OCI-LY1 (cell line): ENCODE data around the gene CDH20.
A peak's percentile ranks its signal among the peaks of the same experiment; 100 is the strongest.

Experiments used
- H2AFZ ChIP-seq: fragments of 200-600 bp; sonication (generic), shearing (Covaris generic); 2 replicates; pipeline ENCODE4 v1.6.0; 2014; ENCODE audit warnings: antibody characterized with exemption, mild to moderate bottlenecking, low read length
- H3F3A ChIP-seq: fragments of 200-600 bp; sonication (generic), shearing (Covaris generic); 2 replicates; pipeline ENCODE4 v1.6.0; 2014; ENCODE audit warnings: mild to moderate bottlenecking, antibody characterized with exemption, low read length, moderate library complexity; ENCODE audit not compliant: insufficient read depth
- H3K27ac ChIP-seq: fragments of 200-600 bp; sonication (generic); 2 replicates; pipeline ENCODE4 v1.5.1; 2014; ENCODE audit warnings: low read length, mixed run types, mild to moderate bottlenecking, low read depth; ENCODE audit not compliant: poor library complexity, severe bottlenecking
- H3K27me3 ChIP-seq: fragments of 200-600 bp; sonication (generic); 2 replicates; pipeline ENCODE4 v1.6.0; 2014; ENCODE audit warnings: antibody characterized with exemption, mild to moderate bottlenecking, low read length, moderate library complexity; ENCODE audit not compliant: insufficient read depth
- H3K36me3 ChIP-seq: fragments of 200-600 bp; sonication (generic); 2 replicates; pipeline ENCODE4 v1.6.1; 2014; ENCODE audit warnings: mild to moderate bottlenecking, antibody characterized with exemption, low read length, moderate library complexity, mixed read lengths; ENCODE audit not compliant: insufficient read depth
- H3K4me1 ChIP-seq: fragments of 200-600 bp; sonication (generic); 2 replicates; pipeline ENCODE4 v1.5.1; 2014; ENCODE audit warnings: mild to moderate bottlenecking, low read length, moderate library complexity; ENCODE audit not compliant: insufficient read depth, severe bottlenecking
- H3K4me2 ChIP-seq: fragments of 200-600 bp; sonication (generic), shearing (Covaris generic); 2 replicates; pipeline ENCODE4 v1.6.1; 2014; ENCODE audit warnings: low read length
- H3K4me3 ChIP-seq: fragments of 200-600 bp; sonication (generic); 2 replicates; pipeline ENCODE4 v1.5.1; 2014; ENCODE audit warnings: low read length, low read depth, mild to moderate bottlenecking, mixed read lengths; ENCODE audit not compliant: poor library complexity, severe bottlenecking
- H3K79me2 ChIP-seq: fragments of 200-600 bp; shearing (Covaris generic); 2 replicates; pipeline ENCODE4 v1.6.1; 2016; ENCODE audit warnings: mixed run types, low read length, mixed read lengths; ENCODE audit not compliant: insufficient read depth
- H3K9ac ChIP-seq: fragments of 200-600 bp; sonication (generic), shearing (Covaris generic); 2 replicates; pipeline ENCODE4 v1.6.1; 2014; ENCODE audit warnings: mild to moderate bottlenecking, low read length, mixed read lengths
- H3K9me2 ChIP-seq: fragments of 200-600 bp; sonication (generic), shearing (Covaris generic); 2 replicates; pipeline ENCODE4 v1.6.1; 2014; ENCODE audit warnings: low read depth, mild to moderate bottlenecking, low read length, mixed read lengths
- H3K9me3 ChIP-seq: fragments of 200-600 bp; shearing (Covaris generic); 2 replicates; pipeline ENCODE4 v1.6.1; 2014; ENCODE audit warnings: low read length, mixed read lengths
- H4K20me1 ChIP-seq: fragments of 200-600 bp; sonication (generic), shearing (Covaris generic); 2 replicates; pipeline ENCODE4 v1.6.0; 2016; ENCODE audit warnings: mild to moderate bottlenecking, low read length; ENCODE audit not compliant: insufficient read depth
- EZH2 ChIP-seq: fragments of 200-600 bp; sonication (generic), shearing (Covaris generic); IDR thresholded peaks from 2 replicates; pipeline ENCODE4 v1.8.0; 2017; ENCODE audit warnings: borderline replicate concordance, mixed run types, mild to moderate bottlenecking, antibody characterized with exemption, low read length, moderate library complexity, mixed read lengths
- TF ChIP-seq, protein P1 (sequence below): fragments of 200-600 bp; sonication (generic), shearing (Covaris generic); IDR thresholded peaks from 2 replicates; pipeline ENCODE4 v1.5.1; 2017; ENCODE audit warnings: mild to moderate bottlenecking, antibody characterized with exemption, low read length, moderate library complexity, mixed read lengths

The CDH20 gene

GRCh38 chr18:61322265-61322873 lies 10.9 kb upstream of the CDH20 start:
- Histone ChIP-seq H2AFZ (no peak overlapping the region), H3K4me3 (no peak overlapping the region), H3K79me2 (no peaks in the 10 kb centered on the region), H3K4me1 (no peaks in the 10 kb centered on the region), H3F3A (no peaks in the 10 kb centered on the region), H4K20me1 (no peaks in the 10 kb centered on the region), H3K9me2 (no peaks in the 10 kb centered on the region), H3K27me3 (no peaks in the 10 kb centered on the region), H3K27ac (no peak overlapping the region), H3K9me3 (no peaks in the 10 kb centered on the region), H3K9ac (no peak overlapping the region), H3K4me2 (no peak overlapping the region), H3K36me3 (no peaks in the 10 kb centered on the region)
- TF ChIP-seq, protein P1, sequence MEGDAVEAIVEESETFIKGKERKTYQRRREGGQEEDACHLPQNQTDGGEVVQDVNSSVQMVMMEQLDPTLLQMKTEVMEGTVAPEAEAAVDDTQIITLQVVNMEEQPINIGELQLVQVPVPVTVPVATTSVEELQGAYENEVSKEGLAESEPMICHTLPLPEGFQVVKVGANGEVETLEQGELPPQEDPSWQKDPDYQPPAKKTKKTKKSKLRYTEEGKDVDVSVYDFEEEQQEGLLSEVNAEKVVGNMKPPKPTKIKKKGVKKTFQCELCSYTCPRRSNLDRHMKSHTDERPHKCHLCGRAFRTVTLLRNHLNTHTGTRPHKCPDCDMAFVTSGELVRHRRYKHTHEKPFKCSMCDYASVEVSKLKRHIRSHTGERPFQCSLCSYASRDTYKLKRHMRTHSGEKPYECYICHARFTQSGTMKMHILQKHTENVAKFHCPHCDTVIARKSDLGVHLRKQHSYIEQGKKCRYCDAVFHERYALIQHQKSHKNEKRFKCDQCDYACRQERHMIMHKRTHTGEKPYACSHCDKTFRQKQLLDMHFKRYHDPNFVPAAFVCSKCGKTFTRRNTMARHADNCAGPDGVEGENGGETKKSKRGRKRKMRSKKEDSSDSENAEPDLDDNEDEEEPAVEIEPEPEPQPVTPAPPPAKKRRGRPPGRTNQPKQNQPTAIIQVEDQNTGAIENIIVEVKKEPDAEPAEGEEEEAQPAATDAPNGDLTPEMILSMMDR: peak; percentile 96
- no peak for TF ChIP-seq EZH2

- Histone ChIP-seq H3K4me1 (no peaks in the 10 kb centered on the region), H3K27ac (no peak overlapping the region), H3K27me3 (no peaks in the 10 kb centered on the region), H3K4me3 (no peak overlapping the region), H3K9me3 (no peaks in the 10 kb centered on the region), H3K79me2 (no peaks in the 10 kb centered on the region), H3K9ac (no peak overlapping the region), H3K4me2 (no peak overlapping the region), H3K36me3 (no peaks in the 10 kb centered on the region), H3K9me2 (no peaks in the 10 kb centered on the region), H4K20me1 (no peaks in the 10 kb centered on the region), H3F3A (no peaks in the 10 kb centered on the region), H2AFZ (no peak overlapping the region)
- TF ChIP-seq EZH2: no peak
- TF ChIP-seq, protein P1: no peak
Observed at GRCh38 chr18:61323951-61324350, 9.3 kb upstream of the CDH20 start.

- Histone ChIP-seq H2AFZ (no peak overlapping the region), H3F3A (no peaks in the 10 kb centered on the region), H3K79me2 (no peaks in the 10 kb centered on the region), H3K9me2 (no peaks in the 10 kb centered on the region), H3K9ac (no peak overlapping the region), H3K4me1 (no peaks in the 10 kb centered on the region), H3K4me2 (no peak overlapping the region), H3K4me3 (no peak overlapping the region), H3K27me3 (no peaks in the 10 kb centered on the region), H4K20me1 (no peaks in the 10 kb centered on the region), H3K9me3 (no peaks in the 10 kb centered on the region), H3K36me3 (no peaks in the 10 kb centered on the region), H3K27ac (no peak overlapping the region)
- TF ChIP-seq EZH2: no peak
- TF ChIP-seq, protein P1: no peak
Observed at GRCh38 chr18:61326407-61326806, 6.8 kb upstream of the CDH20 start.
